Activated naive CD4-positive, alpha-beta T cell treated with anti-CD3 and anti-CD28 coated beads, Interleukin-2, amount 50 U/mL, for 24 hours (primary cell): ENCODE data around the gene ACMSD.

ENCODE experiments used
- H3K27ac Mint-ChIP-seq: one replicate; pipeline ENCODE4 v1.8.0; 2021; ENCODE audit warnings: mild to moderate bottlenecking, mixed read lengths
- H3K27me3 Mint-ChIP-seq: one replicate; pipeline ENCODE4 v1.8.0; 2021; ENCODE audit warnings: mixed read lengths
- H3K36me3 Mint-ChIP-seq: one replicate; pipeline ENCODE4 v1.8.0; 2021; ENCODE audit warnings: mixed read lengths
- H3K4me1 Mint-ChIP-seq: one replicate; pipeline ENCODE4 v1.8.0; 2021; ENCODE audit warnings: mixed read lengths
- H3K4me3 Mint-ChIP-seq: one replicate; pipeline ENCODE4 v1.8.0; 2021; ENCODE audit warnings: mild to moderate bottlenecking, mixed read lengths
- H3K9me3 Mint-ChIP-seq: one replicate; pipeline ENCODE4 v1.8.0; 2021; ENCODE audit warnings: mixed read lengths

ACMSD gene

GRCh38 chr2:134911400-134911785, 73.0 kb downstream of the ACMSD start:
- H3K4me1 Mint-ChIP-seq = peaks cover 3% of the 10 kb centered on the region
- H3K27me3 Mint-ChIP-seq = no peaks in the 10 kb centered on the region
- no peak overlapping the region for H3K27ac Mint-ChIP-seq
- peaks cover 9% of the 10 kb centered on the region for H3K36me3 Mint-ChIP-seq
- no peak overlapping the region for H3K4me3 Mint-ChIP-seq
- peaks cover 11% of the 10 kb centered on the region for H3K9me3 Mint-ChIP-seq

DNA sequence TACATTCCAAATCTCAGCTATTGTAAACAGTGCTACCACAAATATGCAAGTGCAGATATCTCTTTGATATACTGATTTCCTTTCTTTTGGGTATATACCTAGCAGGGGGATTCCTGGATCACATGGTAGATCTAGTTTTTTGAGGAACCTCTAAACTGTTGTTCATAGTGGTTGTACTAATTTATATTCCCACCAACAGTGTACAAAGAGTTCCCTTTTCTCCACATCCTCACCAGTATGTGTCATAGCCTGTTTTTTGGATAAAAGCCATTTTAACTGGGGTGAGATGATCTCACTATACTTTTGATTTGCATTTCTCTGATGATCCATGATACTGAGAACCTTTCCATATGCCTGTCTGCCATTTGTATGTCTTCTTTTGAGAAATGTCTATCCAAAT, 73.9 kb downstream of the ACMSD start:
- Mint-ChIP-seq H3K36me3 (peaks cover 8% of the 10 kb centered on the region), H3K9me3 (peaks cover 11% of the 10 kb centered on the region), H3K4me1 (peaks cover 11% of the 10 kb centered on the region), H3K27me3 (no peaks in the 10 kb centered on the region), H3K4me3 (no peak overlapping the region), H3K27ac (no peak overlapping the region)

- Mint-ChIP-seq H3K36me3 (peaks cover 7% of the 10 kb centered on the region), H3K4me1 (peaks cover 34% of the 10 kb centered on the region), H3K4me3 (peak overlapping the region; percentile 99), H3K9me3 (no peaks in the 10 kb centered on the region), H3K27me3 (no peaks in the 10 kb centered on the region), H3K27ac (peak overlapping the region; percentile 99)
Measured at GRCh38 chr2:134917360-134917865, 79.0 kb downstream of the ACMSD start.

DNA sequence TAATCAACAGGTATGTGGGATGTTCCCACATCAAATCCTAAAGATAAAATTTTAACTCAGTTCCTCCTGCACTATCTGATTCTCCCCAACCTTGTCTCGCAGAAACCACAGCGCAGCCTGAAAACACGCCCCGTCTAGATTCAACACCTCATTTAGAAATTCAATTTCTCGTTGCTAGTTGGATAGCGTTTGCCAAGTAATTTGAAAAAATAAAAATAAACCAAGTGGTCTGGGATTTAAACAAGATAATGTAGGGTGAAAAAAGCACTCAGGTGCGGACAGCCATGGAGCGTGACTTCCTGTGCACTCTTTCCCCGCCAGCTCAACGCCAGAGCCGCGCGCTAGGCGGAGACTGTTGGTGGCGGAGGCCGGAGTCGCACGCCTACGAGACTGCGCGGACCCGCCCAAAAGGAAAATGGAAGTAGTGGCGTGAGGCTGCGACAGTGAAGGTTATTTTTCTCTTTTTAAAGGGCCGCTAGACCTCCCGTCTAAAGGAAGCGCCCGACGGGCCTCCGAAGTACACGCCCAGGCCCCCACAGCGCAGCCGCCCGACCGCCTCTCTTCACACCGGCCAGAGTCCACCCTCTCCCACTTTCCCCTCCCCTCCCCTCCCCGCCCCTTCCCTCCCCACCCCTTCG, 79.6 kb downstream of the ACMSD start:
- H3K27me3 Mint-ChIP-seq = no peaks in the 10 kb centered on the region
- H3K4me1 Mint-ChIP-seq = peaks cover 40% of the 10 kb centered on the region
- peak overlapping the region; percentile 99 for H3K27ac Mint-ChIP-seq
- H3K9me3 Mint-ChIP-seq = no peaks in the 10 kb centered on the region
- H3K36me3 Mint-ChIP-seq = peaks cover 7% of the 10 kb centered on the region
- H3K4me3 Mint-ChIP-seq = peak overlapping the region; percentile 99

DNA sequence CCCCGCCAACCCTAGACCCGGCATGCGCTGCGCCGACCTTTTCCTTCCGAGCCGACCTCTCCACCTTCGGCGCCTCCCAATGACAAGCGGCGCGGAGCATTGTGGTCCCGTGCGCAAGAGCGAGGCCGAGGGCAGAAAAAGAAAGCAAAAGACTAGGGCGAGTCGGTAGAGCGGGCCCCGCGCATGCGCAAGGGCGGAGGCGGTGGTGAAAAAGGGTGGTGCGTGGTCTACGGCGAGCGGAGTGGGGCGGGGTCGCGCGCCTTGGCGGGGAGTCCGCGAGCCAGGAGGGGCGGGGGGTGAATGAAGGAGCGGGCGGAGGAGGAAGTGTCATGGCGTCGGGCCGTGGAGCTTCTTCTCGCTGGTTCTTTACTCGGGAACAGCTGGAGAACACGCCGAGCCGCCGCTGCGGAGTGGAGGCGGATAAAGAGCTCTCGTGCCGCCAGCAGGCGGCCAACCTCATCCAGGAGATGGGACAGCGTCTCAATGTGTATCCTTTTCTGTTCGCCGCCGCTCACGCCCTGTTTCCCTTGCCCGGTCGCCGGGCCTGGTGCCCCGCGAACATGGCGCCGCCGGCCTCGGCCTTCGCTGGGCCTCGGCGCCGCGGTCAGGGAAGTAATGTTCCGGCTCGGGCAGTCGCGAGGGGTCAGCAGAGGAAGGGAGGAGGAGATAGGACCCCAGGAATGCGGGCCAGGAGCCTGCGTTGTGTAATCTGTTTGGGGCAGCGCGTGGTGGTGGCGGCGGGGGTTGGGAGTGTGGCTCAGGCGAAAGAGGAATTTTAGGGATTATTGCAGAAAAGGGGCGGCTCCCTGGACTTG, 80.3 kb downstream of the ACMSD start, which contains the start of gene CCNT2:
Gene CCNT2 (plus strand): TSS at position 297 of the 815 bp plus-strand sequence. CDS start 33 bp downstream, at position 330.
- H3K4me1 Mint-ChIP-seq = peaks cover 48% of the 10 kb centered on the region
- H3K4me3 Mint-ChIP-seq = peak within 1 kb of the TSS; percentile 99
- no peaks in the 10 kb centered on the region for H3K27me3 Mint-ChIP-seq
- H3K27ac Mint-ChIP-seq = peak within 1 kb of the TSS; percentile 99
- no peaks in the 10 kb centered on the region for H3K9me3 Mint-ChIP-seq
- peaks cover 7% of the 10 kb centered on the region for H3K36me3 Mint-ChIP-seq

DNA sequence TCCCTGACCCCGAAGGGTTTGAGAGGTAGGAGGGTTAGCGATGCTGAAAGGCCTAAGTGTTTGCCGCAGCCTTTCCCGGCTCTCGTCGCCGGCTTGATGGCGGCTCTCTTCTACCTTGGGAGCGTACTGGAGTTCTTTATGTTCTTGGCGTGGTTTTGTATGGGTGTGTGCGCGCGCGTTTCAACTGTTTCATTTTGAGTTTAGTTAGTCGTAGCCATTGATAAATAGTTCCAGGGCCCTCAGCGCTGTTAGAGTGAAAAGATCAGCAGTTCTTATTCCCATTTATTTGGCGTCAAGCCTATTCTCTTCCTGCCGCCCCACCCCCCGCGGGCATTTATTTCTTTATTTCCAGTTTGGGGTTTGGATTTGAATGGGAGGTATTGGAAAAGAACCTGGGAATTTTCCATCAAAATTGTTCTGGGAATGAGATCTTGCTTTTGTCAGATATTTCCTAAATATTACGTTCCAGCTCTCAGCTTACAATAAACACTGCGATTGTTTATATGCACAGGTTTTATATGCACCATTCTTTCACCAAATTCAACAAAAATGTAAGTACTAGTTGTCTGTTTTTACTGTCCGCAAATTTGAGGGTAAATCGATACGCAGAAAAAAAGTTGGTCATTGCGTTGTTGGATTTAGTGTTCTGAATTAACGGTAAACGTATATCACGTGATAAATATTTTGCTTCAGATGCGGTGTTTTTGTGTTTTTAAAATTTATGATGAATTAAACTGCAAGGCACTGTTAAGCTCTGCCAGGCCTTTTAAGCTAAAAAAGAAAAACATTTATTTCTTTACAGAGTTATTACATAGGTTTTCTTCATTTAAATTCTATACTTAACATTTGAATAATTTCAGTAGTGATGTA, 81.2 kb downstream of the ACMSD start:
- Mint-ChIP-seq H3K27ac (peak overlapping the region; percentile 99), H3K9me3 (no peaks in the 10 kb centered on the region), H3K27me3 (no peaks in the 10 kb centered on the region), H3K4me1 (peaks cover 56% of the 10 kb centered on the region), H3K36me3 (peaks cover 6% of the 10 kb centered on the region), H3K4me3 (peak overlapping the region; percentile 99)

- Mint-ChIP-seq H3K4me3 (peak overlapping the region; percentile 21), H3K9me3 (no peaks in the 10 kb centered on the region), H3K27me3 (no peaks in the 10 kb centered on the region), H3K27ac (no peak overlapping the region), H3K4me1 (peaks cover 80% of the 10 kb centered on the region), H3K36me3 (peaks cover 12% of the 10 kb centered on the region)
Measured at GRCh38 chr2:134924912-134925311, 86.5 kb downstream of the ACMSD start.

- peaks cover 89% of the 10 kb centered on the region for H3K4me1 Mint-ChIP-seq
- H3K36me3 Mint-ChIP-seq = peaks cover 16% of the 10 kb centered on the region
- no peaks in the 10 kb centered on the region for H3K27me3 Mint-ChIP-seq
- H3K27ac Mint-ChIP-seq = peak overlapping the region; percentile 81
- peak overlapping the region; percentile 75 for H3K4me3 Mint-ChIP-seq
- no peaks in the 10 kb centered on the region for H3K9me3 Mint-ChIP-seq
Measured at GRCh38 chr2:134926231-134926931, 88.0 kb downstream of the ACMSD start.

GRCh38 chr2:134927195-134927594, 88.8 kb downstream of the ACMSD start:
- Mint-ChIP-seq H3K9me3 (no peaks in the 10 kb centered on the region), H3K27ac (no peak overlapping the region), H3K4me3 (peak overlapping the region; percentile 30), H3K4me1 (peaks cover 87% of the 10 kb centered on the region), H3K27me3 (no peaks in the 10 kb centered on the region), H3K36me3 (peaks cover 19% of the 10 kb centered on the region)

DNA sequence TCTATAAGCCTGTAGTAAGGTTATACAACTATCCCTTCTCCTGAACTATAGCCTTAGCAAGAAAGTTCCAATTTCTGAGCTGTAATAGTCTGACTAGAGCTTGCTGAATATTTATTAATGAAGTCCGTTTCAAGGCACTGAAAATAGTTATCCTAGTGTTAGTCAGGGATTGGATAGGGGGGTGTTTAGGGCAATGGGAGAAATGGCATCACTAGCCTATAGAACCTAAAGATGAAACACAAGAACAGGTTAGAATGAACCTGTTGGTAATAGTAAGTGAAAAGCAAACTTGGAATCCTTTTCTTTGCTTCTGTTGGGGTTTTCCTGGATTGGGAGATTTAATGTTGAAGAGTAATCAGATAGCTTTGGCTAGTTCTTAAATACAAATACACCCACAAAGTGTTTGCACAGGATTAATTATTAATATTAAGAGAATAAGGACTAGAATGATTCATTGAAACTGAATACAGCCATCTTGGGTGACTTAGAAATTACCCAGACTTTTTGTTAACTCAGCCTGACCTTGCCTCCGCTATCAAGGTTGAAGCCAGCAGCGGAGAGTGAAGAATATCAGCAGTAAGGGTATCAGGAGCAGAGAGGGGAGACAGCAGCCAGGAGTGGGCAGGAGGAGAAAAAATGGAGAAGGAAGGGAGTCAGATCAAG, 94.6 kb downstream of the ACMSD start:
- Mint-ChIP-seq H3K4me1 (peaks cover 75% of the 10 kb centered on the region), H3K27me3 (no peaks in the 10 kb centered on the region), H3K27ac (peak overlapping the region; percentile 57), H3K36me3 (peaks cover 12% of the 10 kb centered on the region), H3K4me3 (peak overlapping the region; percentile 48), H3K9me3 (no peaks in the 10 kb centered on the region)

DNA sequence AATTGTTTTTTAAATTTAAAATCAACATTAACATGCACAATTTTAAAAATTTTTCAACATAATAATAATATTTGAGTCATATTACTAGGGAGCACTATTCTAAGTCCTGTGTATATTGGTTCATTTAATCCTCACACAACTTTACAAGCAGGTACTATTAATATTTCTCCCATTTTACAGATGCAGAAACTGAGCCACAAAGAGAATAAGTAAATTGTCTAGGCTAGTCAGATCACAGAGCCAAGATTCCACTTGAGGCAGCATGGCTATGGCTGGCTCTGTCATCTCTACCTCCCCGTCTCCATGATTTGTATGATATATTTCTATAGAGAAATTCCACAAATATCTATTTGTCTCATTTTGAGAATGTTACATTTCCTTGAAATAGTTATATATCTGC, 95.3 kb downstream of the ACMSD start:
- Mint-ChIP-seq H3K27ac (no peak overlapping the region), H3K4me3 (peak overlapping the region; percentile 19), H3K4me1 (peaks cover 76% of the 10 kb centered on the region), H3K36me3 (peaks cover 12% of the 10 kb centered on the region), H3K27me3 (no peaks in the 10 kb centered on the region), H3K9me3 (no peaks in the 10 kb centered on the region)

DNA sequence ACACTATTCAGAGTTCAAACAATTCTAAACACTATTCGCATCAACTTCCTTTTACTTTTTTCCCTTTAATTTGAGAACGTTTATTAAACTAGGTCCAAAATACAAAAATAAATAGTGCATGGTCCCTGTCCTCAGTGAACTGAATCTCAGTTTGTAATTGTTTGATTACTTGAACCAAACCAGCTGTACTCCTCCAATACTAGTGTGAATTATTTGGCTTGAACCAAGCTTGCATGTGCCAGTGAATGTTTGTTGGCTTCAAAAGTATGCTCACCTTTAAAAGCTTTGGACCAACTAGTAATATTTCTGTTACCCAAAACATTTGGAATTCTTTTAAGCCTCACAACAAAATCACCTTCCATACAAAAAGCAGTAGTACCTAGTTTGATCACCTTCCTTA, 95.7 kb downstream of the ACMSD start:
- peak overlapping the region; percentile 19 for H3K4me3 Mint-ChIP-seq
- peaks cover 76% of the 10 kb centered on the region for H3K4me1 Mint-ChIP-seq
- H3K27ac Mint-ChIP-seq = no peak overlapping the region

GRCh38 chr2:134934641-134935040, 96.2 kb downstream of the ACMSD start:
- Mint-ChIP-seq H3K4me3 (no peak overlapping the region), H3K27me3 (no peaks in the 10 kb centered on the region), H3K9me3 (no peaks in the 10 kb centered on the region), H3K36me3 (peaks cover 12% of the 10 kb centered on the region), H3K27ac (no peak overlapping the region), H3K4me1 (peaks cover 71% of the 10 kb centered on the region)

More for the DNA sequence above, 95.7 kb downstream of the ACMSD start:
- Mint-ChIP-seq H3K27me3 (no peaks in the 10 kb centered on the region), H3K36me3 (peaks cover 12% of the 10 kb centered on the region), H3K9me3 (no peaks in the 10 kb centered on the region)

DNA sequence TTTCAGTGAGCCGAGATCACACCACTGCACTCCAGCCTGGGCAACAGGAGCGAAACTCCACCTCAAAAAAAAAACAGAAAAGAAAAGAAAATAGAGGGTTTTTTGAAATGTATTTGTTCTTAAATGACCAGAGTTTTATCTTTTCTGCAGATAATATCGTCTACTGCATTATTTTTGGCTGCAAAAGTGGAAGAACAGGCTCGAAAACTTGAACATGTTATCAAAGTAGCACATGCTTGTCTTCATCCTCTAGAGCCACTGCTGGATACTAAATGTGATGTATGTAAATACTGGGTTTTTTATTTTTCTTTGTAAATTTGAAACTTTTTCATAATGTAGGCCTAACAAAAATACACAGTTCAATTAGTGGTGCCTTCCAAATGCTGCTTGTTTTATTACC, 98.3 kb downstream of the ACMSD start:
- no peak overlapping the region for H3K4me3 Mint-ChIP-seq
- H3K9me3 Mint-ChIP-seq = no peaks in the 10 kb centered on the region
- peaks cover 55% of the 10 kb centered on the region for H3K4me1 Mint-ChIP-seq
- peaks cover 9% of the 10 kb centered on the region for H3K36me3 Mint-ChIP-seq
- H3K27me3 Mint-ChIP-seq = no peaks in the 10 kb centered on the region
- H3K27ac Mint-ChIP-seq = no peak overlapping the region
